Panc1 (cell line): ENCODE data around the gene ZNF710.

Source experiments
- CTCF ChIP-seq: fragments of 450-650 bp; IDR thresholded peaks from 2 replicates; pipeline ENCODE4 v1.5.1; 2017; ENCODE audit warnings: mild to moderate bottlenecking
- POLR2AphosphoS5 ChIP-seq: IDR thresholded peaks from 2 replicates; pipeline ENCODE4 v1.6.1; 2012; ENCODE audit warnings: mild to moderate bottlenecking, low read depth, low read length, moderate library complexity
- REST ChIP-seq, 2 experiments: IDR thresholded peaks; 2 replicates each; pipeline ENCODE4 v1.6.1; 2011 to 2012; ENCODE audit warnings: low read depth in 2 of 2, control low read depth in 1 of 2, low read length in 1 of 2, mild to moderate bottlenecking in 1 of 2, moderate library complexity in 1 of 2; ENCODE audit not compliant: insufficient read depth in 1 of 2
- SIN3A ChIP-seq: IDR thresholded peaks from 2 replicates; pipeline ENCODE4 v1.6.1; 2012; ENCODE audit warnings: low read depth, mild to moderate bottlenecking, low read length, moderate library complexity, borderline replicate concordance; ENCODE audit not compliant: insufficient read depth

GRCh38 chr15:89985111-89985510 lies 16.0 kb upstream of the ZNF710 start:
- TF ChIP-seq CTCF (no peak), REST (IDR thresholded peaks at IDR 0.05; ENCODE audit: insufficient read depth in 1 of 2, low read depth in 2 of 2, low read length in 1 of 2) (no peak), POLR2AphosphoS5 (no peak), SIN3A (no peak)
